Right hindlimb (tissue), 1 donor: ENCODE data around the gene BRIP1.
"Not testable (repeated sequence)": the region's sequence is repeated elsewhere in the genome, so short reads cannot be mapped to it uniquely, and the experiment has no call there.

ENCODE experiments used
- DNase-seq: peaks from one replicate; pipeline ENCODE4 v3.0.0-alpha.2; 2018

The BRIP1 gene

GRCh38 chr17:61722398-61722797 lies 140.9 kb downstream of the BRIP1 start:
- no peak for DNase-seq

- DNase-seq = no peak
Observed at GRCh38 chr17:61720016-61720795, 143.1 kb downstream of the BRIP1 start.

GRCh38 chr17:61719220-61719619 lies 144.1 kb downstream of the BRIP1 start:
- DNase-seq = not testable (repeated sequence)

GRCh38 chr17:61718022-61718421 lies 145.3 kb downstream of the BRIP1 start:
- DNase-seq = no peak

GRCh38 chr17:61717352-61717751 lies 146.0 kb downstream of the BRIP1 start:
- no peak for DNase-seq

- no peak for DNase-seq
Observed at GRCh38 chr17:61716225-61716829, 147.0 kb downstream of the BRIP1 start.

- no peak for DNase-seq
Observed at GRCh38 chr17:61715348-61715747, 148.0 kb downstream of the BRIP1 start.

GRCh38 chr17:61714300-61714699 lies 149.0 kb downstream of the BRIP1 start:
- no peak for DNase-seq

GRCh38 chr17:61713035-61713434 lies 150.3 kb downstream of the BRIP1 start:
- DNase-seq = no peak

GRCh38 chr17:61710546-61710945 lies 152.8 kb downstream of the BRIP1 start:
- DNase-seq = no peak

GRCh38 chr17:61709567-61709966 lies 153.8 kb downstream of the BRIP1 start:
- DNase-seq = no peak

- no peak for DNase-seq
Observed at GRCh38 chr17:61704935-61705449, 158.3 kb downstream of the BRIP1 start.

- DNase-seq = no peak
Observed at GRCh38 chr17:61702450-61702849, 160.9 kb downstream of the BRIP1 start.

- DNase-seq = no peak
Observed at GRCh38 chr17:61701978-61702377, 161.3 kb downstream of the BRIP1 start.

GRCh38 chr17:61701334-61701733 lies 162.0 kb downstream of the BRIP1 start:
- DNase-seq = no peak

- no peak for DNase-seq
Observed at GRCh38 chr17:61700252-61700651, 163.1 kb downstream of the BRIP1 start.

GRCh38 chr17:61699694-61700093 lies 163.6 kb downstream of the BRIP1 start:
- no peak for DNase-seq

- DNase-seq = no peak
Observed at GRCh38 chr17:61699032-61699431, 164.3 kb downstream of the BRIP1 start.

- no peak for DNase-seq
Observed at GRCh38 chr17:61698244-61698643, 165.1 kb downstream of the BRIP1 start.

GRCh38 chr17:61695779-61696337 lies 167.5 kb downstream of the BRIP1 start:
- no peak for DNase-seq

GRCh38 chr17:61694095-61694494 lies 169.2 kb downstream of the BRIP1 start:
- no peak for DNase-seq

GRCh38 chr17:61689610-61690180 lies 173.6 kb downstream of the BRIP1 start:
- DNase-seq = no peak

- DNase-seq = no peak
Observed at GRCh38 chr17:61687769-61688168, 175.6 kb downstream of the BRIP1 start.

- DNase-seq = no peak
Observed at GRCh38 chr17:61686113-61686512, 177.2 kb downstream of the BRIP1 start.
